ENCODE measurements around the gene PHF11. TPM values are rescaled to one million over a fixed set of nuclear protein-coding genes. Genes with fewer than 3 reads are reported as not detected.

The PHF11 gene
- 4.6 TPM for polyA plus RNA-seq (2013, experiment 1 of 2)
- 4.8 TPM for polyA plus RNA-seq (2013, experiment 2 of 2)

DNA sequence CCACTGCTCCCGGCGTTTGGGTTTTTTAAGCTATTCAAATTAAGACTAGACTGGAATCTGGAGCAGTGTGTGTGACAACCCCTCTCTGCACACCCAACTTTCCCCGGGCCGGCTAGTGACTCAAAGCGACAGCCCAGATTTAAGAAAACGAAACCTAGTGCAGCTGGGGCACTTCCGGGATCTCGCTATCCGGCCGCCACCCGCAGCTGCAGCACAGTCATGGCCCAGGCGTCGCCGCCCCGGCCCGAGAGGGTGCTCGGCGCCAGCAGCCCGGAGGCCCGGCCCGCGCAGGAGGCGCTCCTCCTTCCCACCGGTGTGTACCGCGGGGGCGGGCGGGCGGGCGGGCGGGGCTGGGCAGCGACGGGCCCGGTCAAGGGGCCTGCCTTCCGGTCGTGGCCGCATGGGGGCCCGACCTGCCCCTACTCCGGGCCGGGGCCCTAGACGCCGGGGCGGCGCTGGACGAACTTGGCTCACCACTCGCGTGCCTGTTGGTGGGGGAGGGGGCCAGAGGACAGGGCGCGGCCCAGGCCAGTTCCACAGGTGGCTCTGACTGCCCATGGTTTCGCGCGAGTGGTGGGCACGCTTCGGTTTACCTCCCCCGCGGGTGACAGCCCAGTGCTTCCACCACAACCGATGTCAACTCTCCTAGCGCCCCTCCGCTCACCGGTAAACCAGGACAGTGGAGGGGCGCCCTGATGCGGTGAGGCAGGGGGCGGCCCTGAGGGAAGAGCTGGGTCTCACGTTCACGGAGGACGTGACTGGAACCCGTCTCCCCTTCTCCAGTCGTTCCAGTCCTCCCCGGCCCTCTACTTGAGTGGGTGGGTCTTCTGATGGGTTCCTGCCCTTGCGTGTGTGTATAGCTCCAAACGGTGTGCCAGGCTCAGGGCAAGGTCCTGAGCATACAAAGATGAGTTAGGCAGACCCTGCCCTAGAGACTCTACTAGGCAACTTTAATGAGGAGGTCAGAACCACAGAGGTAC is at the start of gene PHF11:
PHF11 (plus strand) TSS at position 171 of the 980 bp plus-strand sequence; CDS start at position 220, 49 bp downstream.
- Histone ChIP-seq H3K18ac (ENCODE audit: low read length) (peak within 1 kb of the TSS; percentile 85), H3K27me3 (ENCODE audit: control insufficient read depth in 3 of 3, insufficient read depth in 3 of 3, low read depth in 1 of 3, low read length in 3 of 3) (no peaks in the 10 kb centered on the region), H3K4ac (ENCODE audit: low read length) (no peak within 1 kb of the TSS), H4K91ac (ENCODE audit: low read depth, low read length, poor library complexity) (no peak within 1 kb of the TSS), H2AK5ac (ENCODE audit: low read depth, low read length) (peak within 1 kb of the TSS; percentile 9), H3K36me3 (replicated peaks in 1 of 2; ENCODE audit: control insufficient read depth in 2 of 2, insufficient read depth in 2 of 2, low read length in 2 of 2) (no peaks in the 10 kb centered on the region), H2BK5ac (ENCODE audit: low read length) (no peak within 1 kb of the TSS), H3K4me3 (ENCODE audit: low read length in 2 of 2) (peak within 1 kb of the TSS in 1 of 2 donors; percentile 80), H3K9ac (ENCODE audit: low read depth, low read length, poor library complexity) (peak within 1 kb of the TSS; percentile 46), H3K4me1 (ENCODE audit: control insufficient read depth in 2 of 2, insufficient read depth in 1 of 2, low read depth in 1 of 2, low read length in 2 of 2) (no peaks in the 10 kb centered on the region), H2BK15ac (ENCODE audit: low read length) (no peak within 1 kb of the TSS), H4K8ac (ENCODE audit: low read depth, low read length) (no peak within 1 kb of the TSS), H2BK120ac (ENCODE audit: low read depth, low read length) (peak within 1 kb of the TSS; percentile 21), H3K9me3 (replicated peaks in 1 of 2; ENCODE audit: control insufficient read depth in 2 of 2, insufficient read depth in 1 of 2, low read depth in 1 of 2, low read length in 2 of 2) (no peaks in the 10 kb centered on the region), H3K14ac (ENCODE audit: low read length) (no peak within 1 kb of the TSS), H3K23ac (ENCODE audit: low read depth, low read length, poor library complexity) (peak within 1 kb of the TSS; percentile 80), H3K4me2 (ENCODE audit: insufficient read depth, low read length, poor library complexity, severe bottlenecking) (peak within 1 kb of the TSS; percentile 63), H3K79me1 (ENCODE audit: low read depth, low read length) (no peaks in the 10 kb centered on the region), H2BK12ac (ENCODE audit: low read length) (no peak within 1 kb of the TSS), H3K27ac (replicated peaks; ENCODE audit: low read length) (no peak within 1 kb of the TSS), H2AFZ (ENCODE audit: low read length) (no peak within 1 kb of the TSS)
- WGBS, 2 donors (ENCODE audit: extremely low coverage in 2 of 2, insufficient read length in 2 of 2, insufficient replicate concordance in 1 of 2): no CpG with 5 or more reads among the region's 71 CpGs
- peak; percentile 46 for DNase-seq (ENCODE audit: low spot score)

DNA sequence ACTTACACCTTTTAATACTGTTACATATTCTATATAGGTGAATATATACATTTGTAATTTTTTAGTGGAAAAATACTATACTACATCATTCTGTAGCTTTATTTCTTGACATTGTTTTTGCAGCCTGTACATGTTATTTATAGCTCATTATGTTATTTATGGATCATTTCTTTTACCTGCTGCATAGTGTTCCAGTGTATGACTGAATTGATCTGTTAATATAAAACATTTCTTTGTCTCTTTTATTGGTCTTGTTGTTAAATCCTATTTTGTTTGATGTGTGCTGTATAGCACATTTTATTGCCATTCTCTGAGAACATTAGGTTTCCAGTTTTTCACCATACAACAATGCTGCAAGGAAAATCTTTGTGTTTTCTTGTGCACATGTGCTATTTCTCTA is 49.3 kb upstream of the PHF11 start:
- H3K36me3 ChIP-seq (replicated peaks in 1 of 2; ENCODE audit: control insufficient read depth in 2 of 2, insufficient read depth in 2 of 2, low read length in 2 of 2): peaks cover 0 to 8% of the 10 kb centered on the region in 2 donors
- H3K9ac ChIP-seq (ENCODE audit: low read depth, low read length, poor library complexity): no peak overlapping the region
- H3K14ac ChIP-seq (ENCODE audit: low read length): no peak overlapping the region
- no peak overlapping the region for H2BK120ac ChIP-seq (ENCODE audit: low read depth, low read length)
- no peak for DNase-seq (ENCODE audit: low spot score)
- H3K79me1 ChIP-seq (ENCODE audit: low read depth, low read length): no peaks in the 10 kb centered on the region
- H3K4me1 ChIP-seq (ENCODE audit: control insufficient read depth in 2 of 2, insufficient read depth in 1 of 2, low read depth in 1 of 2, low read length in 2 of 2): peaks cover 0 to 2% of the 10 kb centered on the region in 2 donors
- H3K27ac ChIP-seq (replicated peaks; ENCODE audit: low read length): no peak overlapping the region
- H3K9me3 ChIP-seq (replicated peaks in 1 of 2; ENCODE audit: control insufficient read depth in 2 of 2, insufficient read depth in 1 of 2, low read depth in 1 of 2, low read length in 2 of 2): no peaks in the 10 kb centered on the region
- no peak overlapping the region for H3K4me3 ChIP-seq (ENCODE audit: low read length in 2 of 2)
- no peak overlapping the region for H2BK15ac ChIP-seq (ENCODE audit: low read length)
- H3K18ac ChIP-seq (ENCODE audit: low read length): no peak overlapping the region
- H2BK5ac ChIP-seq (ENCODE audit: low read length): no peak overlapping the region
- no peak overlapping the region for H2AFZ ChIP-seq (ENCODE audit: low read length)
- H4K8ac ChIP-seq (ENCODE audit: low read depth, low read length): no peak overlapping the region
- no peak overlapping the region for H2AK5ac ChIP-seq (ENCODE audit: low read depth, low read length)
- no peak overlapping the region for H3K23ac ChIP-seq (ENCODE audit: low read depth, low read length, poor library complexity)
- no peak overlapping the region for H4K91ac ChIP-seq (ENCODE audit: low read depth, low read length, poor library complexity)
- H3K27me3 ChIP-seq (ENCODE audit: control insufficient read depth in 3 of 3, insufficient read depth in 3 of 3, low read depth in 1 of 3, low read length in 3 of 3): no peaks in the 10 kb centered on the region
- no peak overlapping the region for H3K4ac ChIP-seq (ENCODE audit: low read length)
- no peak overlapping the region for H2BK12ac ChIP-seq (ENCODE audit: low read length)
- H3K4me2 ChIP-seq (ENCODE audit: insufficient read depth, low read length, poor library complexity, severe bottlenecking): no peak overlapping the region

DNA sequence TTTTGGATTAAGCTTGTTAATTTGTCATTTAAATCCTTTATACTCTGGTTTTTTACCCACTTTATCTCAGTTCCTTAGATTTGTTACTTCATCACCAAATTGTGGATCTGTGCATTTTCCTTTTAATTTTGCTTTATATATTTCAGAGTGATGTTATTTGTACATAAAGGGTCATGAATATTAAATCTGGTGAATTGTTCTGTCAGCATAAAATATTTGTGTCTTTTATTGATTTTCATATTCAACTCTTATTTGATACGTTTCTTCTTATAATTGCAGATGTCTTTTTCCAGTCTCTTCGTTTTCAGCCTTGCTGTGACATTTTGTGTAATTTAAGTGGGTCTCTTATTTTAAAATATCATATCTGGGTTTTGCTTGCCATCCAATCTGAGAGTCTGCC is 47.0 kb upstream of the PHF11 start:
- Histone ChIP-seq H2AFZ (ENCODE audit: low read length) (no peak overlapping the region), H3K9ac (ENCODE audit: low read depth, low read length, poor library complexity) (no peak overlapping the region), H3K23ac (ENCODE audit: low read depth, low read length, poor library complexity) (no peak overlapping the region), H2AK5ac (ENCODE audit: low read depth, low read length) (no peak overlapping the region), H3K4ac (ENCODE audit: low read length) (no peak overlapping the region), H4K91ac (ENCODE audit: low read depth, low read length, poor library complexity) (no peak overlapping the region), H3K4me2 (ENCODE audit: insufficient read depth, low read length, poor library complexity, severe bottlenecking) (no peak overlapping the region), H2BK5ac (ENCODE audit: low read length) (no peak overlapping the region), H3K9me3 (replicated peaks in 1 of 2; ENCODE audit: control insufficient read depth in 2 of 2, insufficient read depth in 1 of 2, low read depth in 1 of 2, low read length in 2 of 2) (no peaks in the 10 kb centered on the region), H3K4me3 (ENCODE audit: low read length in 2 of 2) (no peak overlapping the region), H2BK120ac (ENCODE audit: low read depth, low read length) (no peak overlapping the region), H3K36me3 (replicated peaks in 1 of 2; ENCODE audit: control insufficient read depth in 2 of 2, insufficient read depth in 2 of 2, low read length in 2 of 2) (no peaks in the 10 kb centered on the region), H3K27me3 (ENCODE audit: control insufficient read depth in 3 of 3, insufficient read depth in 3 of 3, low read depth in 1 of 3, low read length in 3 of 3) (no peaks in the 10 kb centered on the region), H3K27ac (replicated peaks; ENCODE audit: low read length) (no peak overlapping the region), H4K8ac (ENCODE audit: low read depth, low read length) (no peak overlapping the region), H2BK12ac (ENCODE audit: low read length) (no peak overlapping the region), H3K79me1 (ENCODE audit: low read depth, low read length) (no peaks in the 10 kb centered on the region), H3K4me1 (ENCODE audit: control insufficient read depth in 2 of 2, insufficient read depth in 1 of 2, low read depth in 1 of 2, low read length in 2 of 2) (peaks cover 0 to 2% of the 10 kb centered on the region in 2 donors), H3K14ac (ENCODE audit: low read length) (no peak overlapping the region), H2BK15ac (ENCODE audit: low read length) (no peak overlapping the region), H3K18ac (ENCODE audit: low read length) (no peak overlapping the region)
- WGBS, 2 donors (ENCODE audit: extremely low coverage in 2 of 2, insufficient read length in 2 of 2, insufficient replicate concordance in 1 of 2): no CpG with 5 or more reads among the region's 2 CpGs
- DNase-seq (ENCODE audit: low spot score): no peak

DNA sequence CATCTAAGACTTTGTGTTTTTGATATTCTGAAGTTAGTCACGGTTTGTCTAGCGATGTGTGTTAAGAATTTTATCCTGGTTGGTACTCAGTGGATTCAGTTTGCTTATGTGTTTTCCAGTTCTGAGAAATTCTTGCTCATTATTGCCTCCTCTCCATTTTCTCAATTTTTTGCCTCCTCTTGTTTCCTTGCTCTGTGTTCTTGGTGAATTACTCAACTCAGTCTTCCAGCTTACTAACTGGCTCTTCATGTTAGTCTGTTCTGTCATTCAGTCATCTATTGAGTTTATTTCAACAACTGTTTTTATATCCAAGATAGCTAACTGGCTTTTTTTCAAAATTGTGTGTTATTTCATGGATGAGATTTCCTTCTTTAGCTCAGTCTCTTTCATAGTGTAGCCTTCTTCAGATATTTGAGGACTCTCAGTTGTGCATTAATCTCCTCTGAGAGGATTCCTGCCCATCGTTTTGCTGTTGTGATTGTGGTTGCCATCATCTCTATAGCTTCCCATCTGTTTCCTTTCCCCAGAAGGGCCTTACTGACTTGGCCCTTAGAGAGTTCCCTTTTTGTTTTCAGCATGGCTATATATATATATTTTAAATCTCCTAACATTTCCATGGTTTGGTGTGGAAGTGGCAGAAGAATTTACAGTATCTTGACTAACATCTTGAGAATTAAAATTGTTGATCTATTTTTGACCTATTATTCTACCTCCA is 45.5 kb upstream of the PHF11 start:
- no peak for DNase-seq (ENCODE audit: low spot score)
- Histone ChIP-seq H3K9me3 (replicated peaks in 1 of 2; ENCODE audit: control insufficient read depth in 2 of 2, insufficient read depth in 1 of 2, low read depth in 1 of 2, low read length in 2 of 2) (no peaks in the 10 kb centered on the region), H3K9ac (ENCODE audit: low read depth, low read length, poor library complexity) (no peak overlapping the region), H3K23ac (ENCODE audit: low read depth, low read length, poor library complexity) (no peak overlapping the region), H3K4me1 (ENCODE audit: control insufficient read depth in 2 of 2, insufficient read depth in 1 of 2, low read depth in 1 of 2, low read length in 2 of 2) (no peaks in the 10 kb centered on the region), H2AFZ (ENCODE audit: low read length) (no peak overlapping the region), H2BK12ac (ENCODE audit: low read length) (no peak overlapping the region), H2BK15ac (ENCODE audit: low read length) (no peak overlapping the region), H2BK5ac (ENCODE audit: low read length) (no peak overlapping the region), H3K79me1 (ENCODE audit: low read depth, low read length) (no peaks in the 10 kb centered on the region), H3K14ac (ENCODE audit: low read length) (no peak overlapping the region), H4K91ac (ENCODE audit: low read depth, low read length, poor library complexity) (no peak overlapping the region), H2AK5ac (ENCODE audit: low read depth, low read length) (no peak overlapping the region), H3K27me3 (ENCODE audit: control insufficient read depth in 3 of 3, insufficient read depth in 3 of 3, low read depth in 1 of 3, low read length in 3 of 3) (no peaks in the 10 kb centered on the region), H3K4me2 (ENCODE audit: insufficient read depth, low read length, poor library complexity, severe bottlenecking) (no peak overlapping the region), H2BK120ac (ENCODE audit: low read depth, low read length) (no peak overlapping the region), H3K36me3 (replicated peaks in 1 of 2; ENCODE audit: control insufficient read depth in 2 of 2, insufficient read depth in 2 of 2, low read length in 2 of 2) (no peaks in the 10 kb centered on the region), H3K4me3 (ENCODE audit: low read length in 2 of 2) (no peak overlapping the region), H3K4ac (ENCODE audit: low read length) (no peak overlapping the region), H3K27ac (replicated peaks; ENCODE audit: low read length) (no peak overlapping the region), H3K18ac (ENCODE audit: low read length) (no peak overlapping the region), H4K8ac (ENCODE audit: low read depth, low read length) (no peak overlapping the region)
- WGBS, 2 donors (ENCODE audit: extremely low coverage in 2 of 2, insufficient read length in 2 of 2, insufficient replicate concordance in 1 of 2): no CpG with 5 or more reads among the region's 3 CpGs
